SKM-1 (cell line): ENCODE data around the gene APH1A.
"Not testable (repeated sequence)": the region's sequence is repeated elsewhere in the genome, so short reads cannot be mapped to it uniquely, and the experiment has no call there.

ENCODE experiments used
- DNase-seq: peaks from one replicate; lab custom pipeline; 2025; ENCODE audit not compliant: unreplicated experiment; lab: John Stamatoyannopoulos, UW

APH1A gene

DNA sequence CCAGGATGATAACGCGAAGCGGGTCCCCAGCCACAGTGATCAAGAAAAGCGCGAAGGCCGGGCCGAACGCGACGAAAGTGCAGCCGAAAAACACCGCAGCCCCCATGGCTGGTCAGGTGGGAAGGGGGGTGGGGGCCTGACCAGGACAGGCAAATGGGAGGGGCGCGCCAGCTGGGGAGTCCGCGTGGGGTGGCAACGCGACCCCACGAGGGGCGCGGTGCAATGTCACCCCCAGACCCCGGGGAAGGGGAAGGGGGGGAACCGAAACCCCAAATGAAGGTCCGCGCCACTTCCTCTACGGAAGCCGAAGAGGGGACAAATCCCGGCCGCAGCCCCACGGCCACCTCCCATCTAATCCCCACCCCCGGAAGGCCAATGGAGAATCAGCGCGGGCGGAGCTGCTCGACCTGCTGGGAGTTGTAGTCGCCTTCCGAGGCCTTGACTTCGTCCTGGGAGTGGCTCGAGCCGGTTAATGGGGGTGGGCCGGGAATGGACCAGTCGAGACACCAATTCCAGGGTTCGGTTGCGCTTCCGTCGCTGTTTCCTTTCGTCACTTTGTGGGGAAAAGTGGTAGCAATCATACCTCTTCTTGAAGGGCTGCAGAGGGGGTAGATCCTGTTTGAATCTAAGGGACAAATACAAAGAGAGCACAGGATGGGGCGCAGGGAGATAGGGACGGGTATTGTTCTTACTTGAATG lies at the start of gene APH1A:
Gene APH1A (minus strand): TSS at position 312 of the 699 bp plus-strand sequence. CDS start 206 bp downstream, at position 106.
- DNase-seq, result peak; percentile 98

DNA sequence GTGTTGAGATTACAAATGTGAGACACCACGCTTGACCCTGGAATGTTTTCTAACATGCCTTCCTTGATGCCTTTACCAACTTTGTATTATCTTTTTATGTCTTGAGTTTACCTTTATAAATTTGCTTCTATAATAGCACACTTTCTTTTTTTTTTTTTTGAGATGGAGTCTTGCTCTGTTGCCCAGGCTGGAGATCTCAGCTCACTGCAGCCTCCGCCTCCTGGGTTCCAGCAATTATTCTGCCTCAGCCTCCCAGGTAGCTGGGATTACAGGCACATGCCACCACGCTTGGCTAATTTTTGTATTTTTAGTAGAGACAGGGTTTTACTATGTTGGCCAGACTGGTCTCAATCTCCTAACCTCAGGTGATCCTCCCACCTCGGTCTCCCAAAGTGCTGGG lies 45.9 kb upstream of the APH1A start:
- not testable (repeated sequence) for DNase-seq

DNA sequence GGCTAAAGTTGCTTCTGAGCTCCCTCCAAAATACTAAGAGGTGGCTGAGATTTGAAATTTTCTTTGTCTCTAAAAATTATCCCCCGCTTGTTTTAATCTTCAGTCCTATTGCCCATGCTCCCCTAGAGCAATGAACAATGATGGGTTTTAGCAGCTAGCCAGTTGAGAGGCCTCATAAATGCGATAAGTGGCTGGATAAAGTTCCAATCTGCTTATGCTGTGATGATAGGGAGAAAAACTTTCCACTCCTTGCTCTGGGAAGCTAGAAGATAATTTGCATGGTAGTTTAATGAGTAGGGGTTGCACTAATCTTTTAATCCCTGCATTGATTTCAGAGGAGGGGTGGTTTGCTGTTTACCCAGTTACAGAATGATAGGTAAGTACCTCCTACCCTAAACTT lies 42.9 kb upstream of the APH1A start:
- DNase-seq, result no peak

DNA sequence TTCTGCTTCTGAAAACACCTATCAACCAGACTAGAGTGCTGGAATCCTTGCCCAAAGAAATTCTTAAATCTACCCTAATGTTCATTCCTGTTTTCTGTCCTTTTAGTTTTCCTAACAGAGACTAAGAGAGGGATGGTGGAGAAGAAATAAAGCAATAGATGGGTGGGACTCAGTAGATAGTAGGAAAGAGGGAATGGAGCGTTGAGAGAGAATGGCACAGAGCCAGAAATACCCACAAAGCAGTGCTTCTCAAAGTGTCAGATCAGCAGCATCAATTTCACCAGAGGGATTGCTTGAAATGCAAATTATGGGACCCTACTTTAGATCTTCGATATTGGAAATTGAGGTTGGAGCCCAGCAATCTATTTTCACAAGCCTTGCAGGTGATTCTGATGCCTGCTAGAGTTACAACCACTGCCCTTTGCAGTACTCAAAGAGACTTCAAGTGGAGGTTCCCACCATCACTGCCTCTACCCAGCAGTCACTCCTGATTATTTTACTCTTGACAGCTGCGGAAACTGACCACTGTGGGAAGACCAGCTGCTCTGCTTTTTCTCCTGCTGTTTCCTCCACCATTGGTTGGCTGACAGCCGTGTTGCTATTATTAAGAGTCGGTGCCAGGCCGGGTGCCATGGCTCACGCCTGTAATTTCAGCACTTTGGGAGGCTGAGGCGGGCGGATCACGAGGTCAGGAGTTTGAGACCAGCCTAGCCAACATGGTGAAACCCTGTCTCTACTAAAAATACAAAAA lies 41.1 kb upstream of the APH1A start:
- DNase-seq, result no peak

DNA sequence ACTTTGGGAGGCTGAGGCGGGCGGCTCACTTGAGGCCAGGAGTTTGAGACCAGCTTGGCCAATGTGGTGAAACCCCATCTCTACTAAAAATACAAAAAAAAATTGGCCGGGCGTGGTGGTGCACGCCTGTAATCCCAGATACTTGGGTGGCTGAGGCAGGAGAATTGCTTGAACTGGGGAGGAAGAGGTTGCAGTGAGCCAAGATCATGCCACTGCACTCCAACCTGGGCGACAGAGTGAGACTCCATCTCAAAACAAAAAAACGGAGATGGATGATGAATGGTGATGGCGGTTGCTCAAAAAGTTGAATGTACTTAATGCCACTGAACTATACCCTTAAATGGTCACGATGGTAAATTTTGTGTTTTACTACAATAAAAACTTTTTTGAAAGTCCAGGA lies 39.8 kb upstream of the APH1A start:
- DNase-seq, result not testable (repeated sequence)

DNA sequence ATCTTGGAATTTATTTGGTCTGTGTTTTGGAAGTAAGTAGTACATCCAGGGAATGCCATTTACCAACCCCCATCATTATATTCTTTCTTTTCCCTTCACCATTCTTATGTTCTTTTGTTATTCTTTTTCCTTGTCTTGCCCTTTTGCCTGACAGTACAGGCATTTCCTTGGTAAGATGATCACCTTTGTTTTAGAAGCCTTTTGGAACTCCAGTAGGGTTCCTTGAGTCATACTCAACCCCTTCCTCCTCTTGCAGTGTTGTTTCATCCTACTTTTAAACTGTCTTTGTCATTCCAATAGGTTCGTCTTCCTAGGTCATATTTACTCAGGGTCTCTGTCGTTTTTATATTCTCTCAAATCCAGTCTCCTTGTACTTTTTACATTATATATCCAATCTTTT lies 34.1 kb upstream of the APH1A start:
- DNase-seq, result no peak

DNA sequence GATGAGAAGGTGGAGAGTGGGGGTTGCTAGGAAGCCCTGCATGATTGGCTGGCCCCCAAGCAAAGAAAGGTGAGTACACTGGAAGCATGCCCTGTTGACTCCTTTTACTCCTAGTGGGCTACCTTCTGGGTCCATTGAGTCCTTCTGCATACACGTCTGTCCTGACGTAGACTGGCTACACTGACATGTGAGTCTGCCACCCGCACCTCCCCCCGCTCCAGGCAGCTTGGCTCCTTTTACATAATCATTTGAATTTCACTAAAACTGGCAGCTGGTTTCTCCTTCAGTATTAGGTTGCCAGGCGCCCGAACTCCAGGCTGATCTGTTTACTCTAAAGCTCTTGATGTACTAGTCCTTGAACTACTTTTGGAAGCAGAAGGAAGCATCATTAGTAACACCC lies 33.5 kb upstream of the APH1A start:
- no peak for DNase-seq

DNA sequence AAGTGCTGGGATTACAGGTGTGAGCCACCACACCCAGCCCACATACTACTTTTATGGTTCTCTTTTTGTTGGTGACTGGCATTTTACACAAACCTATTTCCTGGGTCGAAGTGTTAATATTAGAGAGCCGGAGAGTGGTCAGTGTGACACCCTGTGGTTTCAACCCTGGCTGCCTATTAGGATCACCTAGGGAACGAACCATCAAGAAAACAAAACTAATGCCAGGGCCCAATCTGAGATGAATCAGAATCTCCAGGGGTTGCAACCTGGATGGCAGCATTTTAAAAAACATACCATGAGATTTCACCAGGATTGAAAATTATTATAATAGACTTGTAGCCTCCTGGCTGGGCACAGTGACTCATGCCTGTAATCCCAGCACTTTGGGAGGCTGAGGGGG lies 30.9 kb upstream of the APH1A start:
- DNase-seq, result no peak

DNA sequence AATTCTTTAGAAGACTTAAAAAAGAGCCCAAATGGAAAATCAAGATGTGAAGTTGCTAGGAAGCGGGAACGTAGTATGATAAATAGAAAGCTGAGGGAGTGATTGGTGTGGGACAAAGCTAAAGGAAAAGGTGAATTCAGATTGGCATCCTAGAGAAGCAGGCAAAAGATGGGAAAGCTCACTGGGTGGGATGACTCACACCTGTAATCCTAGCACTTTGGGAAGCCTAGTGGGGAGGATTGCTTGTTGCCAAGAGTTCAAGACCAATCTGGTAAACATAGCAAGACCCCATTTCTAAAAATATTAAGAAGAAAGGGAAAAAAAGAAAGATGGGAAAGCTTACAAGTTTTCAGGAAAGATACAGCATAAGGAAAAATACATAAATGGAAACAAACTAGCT lies 26.7 kb upstream of the APH1A start:
- DNase-seq, result no peak

DNA sequence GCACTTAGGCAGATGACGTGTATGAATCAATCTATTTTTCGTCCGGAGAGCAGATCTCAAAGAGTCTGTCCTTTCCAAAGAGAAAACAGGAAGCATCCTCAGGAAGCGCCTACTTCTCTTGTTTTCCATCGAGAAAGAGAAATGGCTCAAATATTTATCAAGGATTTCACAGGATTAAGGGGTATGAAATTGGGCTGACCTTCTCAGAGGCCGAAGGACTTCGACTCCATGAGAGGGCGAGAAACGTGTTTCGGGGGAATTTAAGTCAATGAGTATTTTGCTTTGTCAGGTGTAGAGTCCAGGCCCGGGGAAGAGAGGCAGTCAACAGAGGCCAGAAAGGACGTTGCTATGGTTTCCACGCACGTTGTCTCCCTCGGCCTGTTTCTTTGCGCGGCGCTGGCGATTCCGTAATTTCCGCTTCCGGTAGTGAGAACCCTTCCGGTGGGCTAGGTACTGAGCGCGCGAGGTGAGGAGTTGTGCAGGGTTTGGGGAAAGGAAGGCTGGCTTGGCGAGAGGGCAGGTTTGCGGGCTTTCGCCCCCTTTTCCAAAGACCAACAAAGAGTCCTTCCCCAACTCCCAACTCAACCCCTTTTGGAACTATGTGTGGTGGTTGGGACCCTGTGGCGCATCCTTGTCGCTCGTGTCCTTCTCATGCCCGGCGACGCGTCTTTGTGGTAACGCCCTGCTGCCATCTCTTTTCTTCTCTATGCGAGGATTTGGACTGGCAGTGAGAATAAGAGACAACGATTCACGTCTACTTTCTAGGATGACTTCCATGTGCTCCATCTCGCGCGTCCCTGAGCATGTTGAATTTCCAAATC lies 24.8 kb upstream of the APH1A start, which contains the start of gene MRPS21:
Gene MRPS21 (plus strand): TSS at position 429 of the 821 bp plus-strand sequence. CDS start 506 bp downstream, outside the sequence.
- DNase-seq, result peak; percentile 97

DNA sequence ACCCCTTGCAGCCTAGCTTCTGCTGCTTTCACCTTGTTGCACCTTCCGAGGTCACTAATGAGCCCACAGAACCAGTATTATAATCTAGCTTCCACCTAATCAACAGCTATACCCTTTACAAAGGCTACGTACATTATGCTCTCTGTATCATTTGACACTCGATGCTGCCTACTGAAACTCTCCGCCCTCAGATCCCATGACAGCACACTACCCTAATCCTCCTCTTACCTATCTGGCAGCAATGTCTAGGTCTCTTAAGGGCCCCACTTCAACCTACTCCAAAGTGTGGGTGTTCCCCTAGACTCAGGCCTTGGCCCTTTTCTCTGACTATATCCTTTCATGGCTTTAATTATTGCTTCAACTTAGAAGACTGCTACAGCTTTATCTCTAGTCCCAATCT lies 20.0 kb upstream of the APH1A start:
- no peak for DNase-seq

DNA sequence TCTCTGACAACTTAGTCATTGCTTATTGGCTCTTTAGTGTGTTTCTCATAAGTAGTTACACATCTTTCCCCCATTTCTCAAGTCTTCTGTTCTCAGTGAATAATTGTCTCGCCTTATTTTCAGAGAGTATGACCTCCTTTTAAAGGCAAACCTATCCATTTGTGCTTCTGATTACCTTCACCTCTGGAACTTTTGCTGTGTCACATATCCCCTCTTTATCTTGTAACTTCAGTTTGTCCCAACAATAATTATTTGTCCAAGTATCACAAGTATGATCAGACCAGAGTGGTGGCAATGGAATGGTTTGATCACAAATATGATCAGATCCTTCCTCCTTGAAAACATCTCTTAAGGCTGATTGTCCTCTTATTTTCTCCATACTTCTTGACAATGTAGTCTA lies 19.6 kb upstream of the APH1A start:
- no peak for DNase-seq

DNA sequence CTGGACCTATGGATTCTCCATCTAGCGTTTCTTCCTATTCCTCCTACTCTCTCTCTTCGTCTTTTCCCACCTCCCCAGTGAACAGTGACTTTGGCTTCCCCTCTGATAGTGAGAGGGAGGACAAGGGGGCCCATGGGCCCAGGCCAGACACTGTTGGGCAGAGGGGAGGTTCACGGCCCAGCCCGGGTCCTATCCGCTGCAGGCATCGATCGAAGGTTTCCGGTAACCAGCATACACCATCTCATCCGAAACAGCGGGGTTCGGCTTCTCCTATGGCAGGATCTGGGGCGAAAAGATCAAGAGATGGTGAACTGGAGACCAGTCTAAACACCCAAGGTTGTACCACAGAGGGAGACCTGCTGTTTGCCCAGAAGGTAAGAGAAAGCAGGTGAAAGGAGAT lies 14.4 kb upstream of the APH1A start:
- no peak for DNase-seq

DNA sequence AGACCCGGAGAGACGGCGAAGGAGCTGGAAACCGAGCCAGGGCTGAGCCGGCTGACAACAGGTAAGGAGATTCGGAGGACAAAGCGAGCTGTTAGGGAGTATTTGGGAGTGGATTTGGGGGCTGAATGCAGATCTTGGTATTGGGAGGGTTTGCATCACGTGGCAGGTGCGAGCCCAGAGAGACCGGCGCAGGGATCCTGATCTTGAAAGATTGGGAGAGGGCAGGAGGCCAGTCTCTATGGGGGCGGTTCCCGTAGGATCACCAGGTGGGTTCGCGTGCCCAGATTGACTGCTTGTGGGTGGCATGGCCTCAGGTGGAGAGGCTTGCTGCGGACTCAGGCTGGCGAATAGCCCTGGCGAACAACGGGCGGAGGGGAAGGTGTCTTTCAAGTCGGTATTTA lies 13.7 kb upstream of the APH1A start:
- DNase-seq, result no peak

DNA sequence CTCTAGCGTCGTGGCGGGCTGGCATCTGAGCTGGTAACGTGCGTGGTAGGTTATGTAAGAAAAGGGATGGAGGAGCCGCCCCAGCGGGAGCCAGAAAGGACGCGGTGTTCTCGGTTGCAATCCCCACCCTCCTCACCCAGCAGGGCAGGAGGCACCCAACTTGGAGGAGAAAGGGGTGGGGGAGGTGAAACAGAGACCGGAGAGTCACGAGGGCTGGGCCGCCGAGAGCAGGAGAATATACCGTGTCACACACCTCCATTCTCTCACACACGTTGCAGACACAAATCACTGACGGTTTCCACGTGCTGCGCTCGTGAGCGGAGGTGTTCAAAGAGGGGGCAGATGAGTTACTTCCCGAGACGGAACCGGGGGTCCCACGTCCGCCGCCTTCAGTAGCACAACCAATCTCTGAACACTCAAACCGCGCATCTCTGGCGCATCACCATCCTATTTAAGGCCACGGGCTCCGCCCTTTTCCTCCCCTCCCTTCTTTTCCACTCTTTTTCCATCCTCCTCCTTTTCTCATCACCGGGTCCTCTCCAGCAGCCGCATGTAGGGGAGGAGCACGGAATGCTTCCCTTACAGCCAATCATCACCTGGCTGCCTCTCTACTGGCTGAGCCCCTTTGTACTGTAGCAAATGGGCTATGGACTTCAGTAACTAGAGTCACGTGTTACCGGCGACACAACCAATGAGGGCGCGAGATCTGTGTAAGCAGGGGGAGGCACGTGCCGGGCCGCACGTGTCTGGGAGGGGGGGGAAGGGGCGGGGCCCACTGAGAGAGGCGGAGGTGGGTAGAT lies 13.1 kb upstream of the APH1A start, which contains the start of gene CIART:
Gene CIART (plus strand): TSS at position 797 of the 800 bp plus-strand sequence. CDS start 714 bp downstream, outside the sequence.
- peak; percentile 54 for DNase-seq

DNA sequence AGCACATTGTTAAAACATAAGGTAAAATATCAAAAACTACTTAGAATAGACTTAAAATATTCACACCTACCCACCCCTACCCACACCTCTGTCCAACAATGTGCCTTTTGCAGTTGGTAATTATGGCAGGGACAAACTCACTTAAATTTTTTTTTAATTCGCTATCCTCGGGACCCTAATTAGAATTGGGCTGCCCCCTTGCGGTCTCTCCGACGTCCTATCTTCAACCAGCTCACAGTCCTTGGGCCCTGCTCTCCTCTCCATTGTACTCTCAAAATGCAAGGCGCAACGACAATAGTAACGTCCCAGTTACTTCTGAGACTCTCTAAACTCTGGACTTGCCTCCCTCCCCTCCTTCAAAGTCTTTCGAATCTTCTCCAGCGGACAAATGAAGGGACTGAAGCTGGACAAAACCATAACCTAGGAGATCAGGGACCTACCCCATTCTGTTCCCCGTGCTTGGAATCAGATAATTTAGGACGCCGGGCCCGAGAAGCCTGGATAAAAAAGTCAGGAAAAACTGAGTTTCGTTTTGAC lies 12.5 kb upstream of the APH1A start:
- peak; percentile 33 for DNase-seq

DNA sequence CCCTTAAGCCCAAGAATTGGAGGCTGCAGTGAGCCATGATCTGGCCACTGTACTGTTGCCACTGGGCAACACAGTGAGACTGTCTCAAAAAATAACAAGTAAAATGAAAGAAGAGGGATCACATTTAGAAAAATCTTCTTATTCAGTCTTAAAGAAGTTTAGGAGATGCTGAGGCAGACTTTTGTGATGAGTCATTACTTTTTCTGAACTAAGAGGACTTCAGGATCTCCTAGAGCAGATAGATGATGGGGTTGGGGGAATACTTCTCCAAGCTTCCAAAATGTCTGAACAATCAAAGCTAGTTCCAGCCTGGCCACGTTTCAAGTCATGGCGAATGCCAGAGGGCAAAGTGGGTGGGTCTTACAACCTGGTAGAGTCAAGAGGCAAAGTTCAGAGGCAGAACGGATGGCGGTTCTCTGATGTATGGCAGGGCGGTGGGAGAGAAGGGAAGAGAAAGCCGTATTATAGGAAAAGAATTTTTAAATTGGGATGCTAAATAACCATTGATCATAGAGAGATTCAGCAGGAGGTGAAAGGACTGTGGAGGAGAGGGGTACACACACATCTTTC lies 11.4 kb upstream of the APH1A start:
- DNase-seq, result no peak

DNA sequence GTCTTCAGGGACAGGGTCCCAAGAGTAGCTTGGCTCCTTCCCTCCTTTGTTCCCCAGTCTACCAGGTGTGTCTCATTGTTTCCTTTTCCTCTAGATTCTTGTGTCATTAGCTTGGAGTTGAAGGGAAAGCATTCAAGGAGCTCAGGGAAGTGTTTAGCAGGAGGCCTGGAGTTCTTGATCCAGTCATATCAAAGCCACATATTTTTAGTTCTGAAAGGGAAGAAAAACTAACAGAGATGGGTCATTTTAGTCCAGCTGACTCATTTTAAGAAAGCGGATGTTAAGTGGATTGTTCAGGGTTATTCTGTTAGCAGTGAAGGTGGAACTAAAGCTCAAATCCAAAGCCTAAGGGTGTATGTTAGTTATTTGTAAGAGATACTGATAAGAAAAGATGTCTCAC lies 4.5 kb upstream of the APH1A start:
- DNase-seq, result no peak

DNA sequence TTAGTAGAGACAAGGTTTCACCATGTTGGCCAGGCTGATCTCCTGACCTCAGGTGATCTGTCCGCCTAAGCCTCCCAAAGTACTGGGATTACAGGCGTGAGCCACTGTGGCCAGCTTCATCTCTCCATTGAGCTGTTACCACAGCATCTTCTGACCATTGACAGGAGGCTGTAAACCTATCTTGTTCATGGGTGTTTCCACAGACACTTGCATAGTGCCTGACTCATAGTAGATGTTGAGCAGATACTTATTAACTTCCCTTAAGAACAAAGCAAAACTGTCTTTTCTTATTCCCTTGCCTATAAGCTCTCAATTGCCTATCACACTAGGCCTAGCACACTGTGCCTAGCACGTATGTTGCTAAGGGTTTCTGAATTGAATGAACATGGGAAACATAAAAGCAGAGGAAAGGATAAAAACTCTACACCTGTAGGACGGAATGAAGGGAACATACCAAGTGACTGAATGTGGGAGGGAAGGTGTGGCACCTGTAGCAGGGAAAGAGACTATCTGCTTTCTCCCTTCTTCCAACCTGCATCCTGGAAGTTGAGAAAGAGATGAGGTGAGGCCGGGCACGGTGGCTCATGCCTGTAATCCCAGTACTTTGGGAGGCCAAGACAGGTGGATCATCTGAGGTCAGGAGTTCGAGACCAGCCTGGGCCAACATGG lies 2.6 kb upstream of the APH1A start:
- DNase-seq, result no peak

DNA sequence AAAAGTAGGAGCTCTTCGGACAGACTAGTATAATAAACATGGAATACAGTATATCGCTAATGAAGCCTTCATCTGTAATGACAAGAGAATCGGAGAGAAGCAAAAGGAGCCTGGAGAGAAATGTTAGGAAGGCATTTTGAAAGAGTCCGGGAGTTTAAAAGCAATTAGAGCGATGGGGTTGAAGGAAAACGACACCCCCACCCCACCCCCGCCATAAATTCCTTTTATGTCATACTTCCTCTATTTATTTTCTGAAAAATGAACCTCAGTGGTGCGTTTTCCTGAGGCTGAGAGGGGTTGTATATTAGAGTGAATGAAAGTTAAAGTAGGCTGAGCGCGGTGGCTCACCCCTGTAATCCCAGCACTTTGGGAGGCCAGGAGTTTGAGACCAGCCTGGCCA lies 635 bp upstream of the APH1A start:
- DNase-seq, result peak; percentile 67
